Activated CD4-positive, CD25-positive, alpha-beta regulatory T cell treated with anti-CD3 and anti-CD28 coated beads, Interleukin-2, amount 50 U/mL, for 16 hours (primary cell): ENCODE results near the gene BORCS5.

Experiments used
- DNase-seq: peaks from one replicate; pipeline ENCODE4 v3.0.0-alpha.2; 2020; ENCODE audit warnings: low read depth, low spot score

The BORCS5 gene

GRCh38 chr12:12511021-12511783 is 154.3 kb downstream of the BORCS5 start:
- DNase-seq, result no peak

DNA sequence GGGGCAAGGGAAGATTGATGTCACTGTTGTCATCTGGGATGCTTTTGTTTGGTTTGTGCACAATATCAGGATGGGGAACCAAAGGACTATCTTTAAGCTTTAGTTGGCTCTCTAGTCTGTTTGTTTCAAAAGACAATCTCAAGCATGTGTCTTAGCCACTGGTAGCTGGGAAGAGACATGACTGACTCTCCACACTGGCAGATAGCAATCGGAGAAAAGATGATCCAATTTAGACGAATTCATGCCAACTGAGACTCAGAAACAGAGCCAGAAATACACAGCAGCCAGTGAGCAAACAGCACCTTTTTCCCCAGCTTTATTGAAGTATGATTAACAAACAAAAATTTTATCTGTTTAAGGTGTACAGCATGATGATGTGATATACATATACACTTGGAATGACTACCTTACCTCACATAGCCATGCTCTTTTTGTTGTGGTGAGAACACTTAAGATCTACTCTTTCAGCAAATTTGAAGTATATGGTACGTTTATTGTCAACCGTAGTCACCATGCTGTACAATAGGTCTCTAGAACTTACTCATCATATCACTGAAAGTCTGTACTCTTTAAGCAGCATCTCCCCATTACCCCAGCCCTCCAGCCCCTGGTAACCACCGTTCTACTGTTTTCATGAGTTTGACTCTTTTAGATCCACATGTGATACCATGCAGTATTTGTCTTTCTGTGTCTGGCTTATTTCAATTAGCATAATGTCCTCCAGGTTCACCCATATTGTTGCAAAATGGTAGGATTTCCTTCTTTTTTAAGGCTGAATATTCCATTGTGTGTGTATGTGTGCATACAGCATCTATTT is 155.2 kb downstream of the BORCS5 start:
- no peak for DNase-seq

GRCh38 chr12:12513416-12514006 is 156.6 kb downstream of the BORCS5 start:
- no peak for DNase-seq

GRCh38 chr12:12518464-12518845 is 161.6 kb downstream of the BORCS5 start:
- no peak for DNase-seq

DNA sequence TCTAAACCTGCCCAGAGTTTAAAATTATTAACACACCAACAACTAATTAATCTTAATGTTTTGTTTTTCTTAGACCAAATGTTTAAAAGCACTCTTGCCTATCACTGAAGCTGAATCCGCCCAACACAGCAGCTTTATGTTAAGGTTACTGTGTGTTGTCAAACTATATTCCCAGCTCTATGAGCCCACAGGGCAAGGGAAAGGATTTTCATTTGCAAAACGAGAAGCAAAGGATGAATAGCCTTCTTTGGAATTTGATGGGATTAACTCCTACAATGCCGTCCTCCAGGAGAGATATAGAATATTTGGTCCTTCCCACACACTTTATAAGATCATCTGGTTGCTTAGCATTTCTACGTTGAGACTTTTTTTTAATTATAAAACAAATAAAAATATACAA is 162.0 kb downstream of the BORCS5 start:
- DNase-seq, result no peak
